Stimulated activated CD4-positive, alpha-beta T cell treated with anti-CD3 and anti-CD28 coated beads, Interleukin-1b, Interleukin-23, amount 100 ng/mL, for 24 hours (primary cell): Measurements from ENCODE around the gene KDM3A.

Source experiments
- DNase-seq, 4 experiments: peaks; one replicate each; pipeline ENCODE4 v3.0.0-alpha.2; 2020; ENCODE audit warnings: low read depth in 4 of 4, low spot score in 1 of 4

KDM3A gene

GRCh38 chr2:86513948-86514660 is 72.9 kb downstream of the KDM3A start:
- no peak for DNase-seq

GRCh38 chr2:86518481-86518880 is 77.3 kb downstream of the KDM3A start:
- peak in 1 of 4 experiments; percentile 2 for DNase-seq

GRCh38 chr2:86519349-86519748 is 78.2 kb downstream of the KDM3A start:
- DNase-seq, result no peak

- no peak for DNase-seq
Measured at GRCh38 chr2:86520153-86520552, 79.0 kb downstream of the KDM3A start.

- no peak for DNase-seq
Measured at GRCh38 chr2:86521922-86522321, 80.8 kb downstream of the KDM3A start.

GRCh38 chr2:86522711-86523110 is 81.5 kb downstream of the KDM3A start:
- DNase-seq, result no peak

GRCh38 chr2:86523491-86523890 is 82.3 kb downstream of the KDM3A start:
- DNase-seq, result no peak

GRCh38 chr2:86525421-86526340 is 84.5 kb downstream of the KDM3A start:
- DNase-seq, result no peak

- DNase-seq, result no peak
Measured at GRCh38 chr2:86533589-86533988, 92.4 kb downstream of the KDM3A start.

GRCh38 chr2:86541334-86541733 is 100.2 kb downstream of the KDM3A start:
- DNase-seq, result no peak
